G401.6 (cell line): ENCODE data around the gene ATXN8OS.
"Not testable (repeated sequence)": the region's sequence is repeated elsewhere in the genome, so short reads cannot be mapped to it uniquely, and the experiment has no call there.

ENCODE experiments used
- FAIRE-seq: peaks from 2 replicates; lab custom pipeline; 2012; peaks lifted over from hg19 to GRCh38; lab: Jason Lieb, UNC

ATXN8OS gene

GRCh38 chr13:70107498-70108281, at the start of gene ATXN8OS:
Gene ATXN8OS, plus strand, starts transcription at chr13:70107826.
- FAIRE-seq = no peak

GRCh38 chr13:70080012-70080411, 27.6 kb upstream of the ATXN8OS start:
- FAIRE-seq = no peak

GRCh38 chr13:70087247-70087646, 20.4 kb upstream of the ATXN8OS start:
- FAIRE-seq = no peak

GRCh38 chr13:70088926-70089325, 18.7 kb upstream of the ATXN8OS start:
- FAIRE-seq = no peak

- no peak for FAIRE-seq
Measured at GRCh38 chr13:70090036-70090723, 17.4 kb upstream of the ATXN8OS start.

- FAIRE-seq = peak; percentile 74
Measured at GRCh38 chr13:70098669-70099068, 9.0 kb upstream of the ATXN8OS start.

GRCh38 chr13:70104481-70104880, 3.1 kb upstream of the ATXN8OS start:
- no peak for FAIRE-seq

GRCh38 chr13:70107125-70107497, 515 bp upstream of the ATXN8OS start:
- FAIRE-seq = no peak

- FAIRE-seq = no peak
Measured at GRCh38 chr13:70108356-70109105, 905 bp downstream of the ATXN8OS start, which contains the start of gene KLHL1. Gene KLHL1, minus strand, starts transcription at chr13:70108452. Its CDS starts 753 bp downstream, at chr13:70107699.

GRCh38 chr13:70117338-70117905, 9.8 kb downstream of the ATXN8OS start:
- FAIRE-seq = no peak

- FAIRE-seq = no peak
Measured at GRCh38 chr13:70125693-70126092, 18.1 kb downstream of the ATXN8OS start.

- FAIRE-seq = no peak
Measured at GRCh38 chr13:70128098-70128497, 20.5 kb downstream of the ATXN8OS start.

- not testable (repeated sequence) for FAIRE-seq
Measured at GRCh38 chr13:70142658-70143057, 35.0 kb downstream of the ATXN8OS start.

GRCh38 chr13:70162141-70162540, 54.5 kb downstream of the ATXN8OS start:
- FAIRE-seq = no peak

GRCh38 chr13:70170689-70171088, 63.1 kb downstream of the ATXN8OS start:
- no peak for FAIRE-seq

- no peak for FAIRE-seq
Measured at GRCh38 chr13:70171151-70171550, 63.5 kb downstream of the ATXN8OS start.

GRCh38 chr13:70172946-70173597, 65.4 kb downstream of the ATXN8OS start:
- no peak for FAIRE-seq

GRCh38 chr13:70173598-70173959, 66.0 kb downstream of the ATXN8OS start:
- no peak for FAIRE-seq

GRCh38 chr13:70178346-70178745, 70.7 kb downstream of the ATXN8OS start:
- no peak for FAIRE-seq
